A673 (cell line): ENCODE measurements around the gene OSBP2. TPM values are rescaled to one million over a fixed set of nuclear protein-coding genes. Genes with fewer than 3 reads are reported as not detected.

Experiments used
- BruUV-seq: library from RNA; stranded (reverse); fragments of 400-500 nt; replicated peaks from 2 replicates; lab custom pipeline; 2021; lab: Mats Ljungman, UMichigan
- CTCF ChIA-PET: fragments of 300-600 bp; sonication (Branson Sonifier 250); formaldehyde crosslinking; loops from one replicate; lab custom pipeline; 2022; ENCODE audit warnings: antibody characterized with exemption; lab: Charles Lee
- POLR2A ChIA-PET: fragments of 300-600 bp; sonication (Branson Sonifier 250); formaldehyde crosslinking; loops from one replicate; lab custom pipeline; 2022; ENCODE audit warnings: antibody characterized with exemption; ENCODE audit not compliant: low non-redundant PET; lab: Charles Lee
- DNase-seq: peaks from one replicate; pipeline ENCODE4 v3.0.0-alpha.2; 2015; ENCODE audit warnings: low spot score
- H3K27ac ChIP-seq: fragments of 200-600 bp; sonication (generic); 2 replicates; pipeline ENCODE4 v1.5.1; 2016; ENCODE audit warnings: mixed run types, low read depth, mild to moderate bottlenecking, mixed read lengths, antibody characterized with exemption, low read length; ENCODE audit not compliant: poor library complexity, severe bottlenecking
- H3K27me3 ChIP-seq: fragments of 200-600 bp; sonication (generic); replicated peaks from 2 replicates; pipeline ENCODE4 v1.6.1; 2017; ENCODE audit warnings: mixed run types, low read depth, mild to moderate bottlenecking, mixed read lengths, antibody characterized with exemption, low read length; ENCODE audit not compliant: insufficient read depth, poor library complexity
- H3K36me3 ChIP-seq: fragments of 200-600 bp; sonication (generic); 2 replicates; pipeline ENCODE4 v1.6.1; 2016; ENCODE audit warnings: mixed run types, mild to moderate bottlenecking, mixed read lengths, antibody characterized with exemption, low read length; ENCODE audit not compliant: insufficient read depth, poor library complexity, severe bottlenecking
- H3K4me1 ChIP-seq: fragments of 200-600 bp; sonication (generic); 2 replicates; pipeline ENCODE4 v1.6.1; 2017; ENCODE audit warnings: mixed run types, mild to moderate bottlenecking, mixed read lengths, antibody characterized with exemption, low read length; ENCODE audit not compliant: insufficient read depth, poor library complexity, severe bottlenecking
- H3K4me3 ChIP-seq: fragments of 200-600 bp; sonication (generic); 2 replicates; pipeline ENCODE4 v1.5.1; 2016; ENCODE audit warnings: low read depth, mixed run types, mild to moderate bottlenecking, mixed read lengths, low read length; ENCODE audit not compliant: poor library complexity, severe bottlenecking
- H3K9me3 ChIP-seq: fragments of 200-600 bp; sonication (generic); 2 replicates; pipeline ENCODE4 v1.6.1; 2016; ENCODE audit warnings: mixed run types, low read depth, mild to moderate bottlenecking, mixed read lengths, antibody characterized with exemption, low read length; ENCODE audit not compliant: poor library complexity, severe bottlenecking
- CTCF ChIP-seq: fragments of 300-800, 200-600 bp; sonication (generic); conservative IDR thresholded peaks from 2 replicates; pipeline ENCODE4 v1.5.1; 2017; ENCODE audit warnings: low read depth, mild to moderate bottlenecking, antibody characterized with exemption, low read length, moderate library complexity, mixed read lengths
- EZH2 ChIP-seq: fragments of 200-600 bp; sonication (generic); IDR thresholded peaks from 2 replicates; pipeline ENCODE4 v1.6.1; 2017; ENCODE audit warnings: borderline replicate concordance, low read depth, mild to moderate bottlenecking, mixed read lengths, antibody characterized with exemption, low read length; ENCODE audit not compliant: poor library complexity, severe bottlenecking
- intact Hi-C: fragments of 100-400 bp; cut with micrococcal nuclease; formaldehyde crosslinking; loops from one replicate; pipeline ENCODE4 v1.10.0; 2022; ENCODE audit not compliant: unreplicated experiment
- total RNA-seq: library from RNA; stranded (reverse); gene quantifications from 2 replicates; pipeline ENCODE4 v1.2.3, GENCODE V29; 2021

The OSBP2 gene
- total RNA-seq, 1 experiment from 2014 or later, result 1.8 TPM

GRCh38 chr22:30824711-30825110 lies 130.0 kb downstream of the OSBP2 start:
- CTCF ChIA-PET, result no interaction called here

GRCh38 chr22:30825711-30826505 lies 131.2 kb downstream of the OSBP2 start:
- ChIA-PET CTCF (no interaction called here), POLR2A (no interaction called here)
- no peak for DNase-seq
- no peak overlapping the region for H3K27ac ChIP-seq
- no peak for TF ChIP-seq EZH2
- no peak for TF ChIP-seq CTCF
- no peaks in the 10 kb centered on the region for H3K36me3 ChIP-seq
- no TSS peak for BruUV-seq
- H3K4me3 ChIP-seq, result no peak overlapping the region
- H3K4me1 ChIP-seq, result no peaks in the 10 kb centered on the region
- peaks cover 40% of the 10 kb centered on the region for H3K27me3 ChIP-seq
- no peaks in the 10 kb centered on the region for H3K9me3 ChIP-seq
- intact Hi-C loops, result no loop called here

More at GRCh38 chr22:30824711-30825110, 130.0 kb downstream of the OSBP2 start:
- POLR2A ChIA-PET, result no interaction called here
- TF ChIP-seq EZH2 (no peak), CTCF (no peak)
- Histone ChIP-seq H3K27me3 (peaks cover 47% of the 10 kb centered on the region), H3K9me3 (no peaks in the 10 kb centered on the region), H3K36me3 (no peaks in the 10 kb centered on the region), H3K4me1 (no peaks in the 10 kb centered on the region), H3K27ac (no peak overlapping the region), H3K4me3 (no peak overlapping the region)
- DNase-seq, result no peak
- no TSS peak for BruUV-seq
- intact Hi-C loops, result no loop called here

- no peak overlapping the region for H3K4me3 ChIP-seq
- no peaks in the 10 kb centered on the region for H3K4me1 ChIP-seq
- intact Hi-C loops, result no loop called here
- no peak for DNase-seq
- CTCF ChIA-PET, result no interaction called here
- POLR2A ChIA-PET, result no interaction called here
- H3K36me3 ChIP-seq, result no peaks in the 10 kb centered on the region
- BruUV-seq, result no TSS peak
- no peaks in the 10 kb centered on the region for H3K9me3 ChIP-seq
- H3K27ac ChIP-seq, result no peak overlapping the region
- H3K27me3 ChIP-seq, result peaks cover 31% of the 10 kb centered on the region
- no peak for TF ChIP-seq CTCF
- TF ChIP-seq EZH2, result no peak
Observed at GRCh38 chr22:30826670-30827355, 132.1 kb downstream of the OSBP2 start.
